Gastrocnemius medialis (tissue), 4 donors: ENCODE results near the gene PWWP2B. TPM values are rescaled to one million over a fixed set of nuclear protein-coding genes. Genes with fewer than 3 reads are reported as not detected.

Source experiments
- ATAC-seq, 2 donors: fragments of 150-250 bp; one replicate each; pipeline ENCODE4 v1.9.1; 2016
- DNase-seq, 2 donors: peaks; one replicate each; pipeline ENCODE4 v3.0.0-alpha.2; 2019
- H3K27ac ChIP-seq, 4 donors: fragments of 200-600 bp; sonication (generic); 1 replicate in 1 of 4; 2 replicates in 3 of 4; pipeline ENCODE4 v1.5.1; 2016 to 2018; ENCODE audit warnings: mild to moderate bottlenecking in 2 of 4, moderate library complexity in 1 of 4
- H3K27me3 ChIP-seq, 3 donors: fragments of 200-600 bp; sonication (generic) in 2 of 3; 1 replicate in 1 of 3; 2 replicates in 2 of 3; pipeline versions ENCODE4 v1.5.1 to v1.6.0; 2016 to 2019; ENCODE audit warnings: mild to moderate bottlenecking in 1 of 3, moderate library complexity in 1 of 3
- H3K36me3 ChIP-seq, 2 donors: fragments of 200-600 bp; sonication (generic) in 1 of 2; one replicate each; pipeline ENCODE4 v1.5.1; 2017 to 2018
- H3K4me1 ChIP-seq, 2 donors: fragments of 200-600 bp; sonication (generic) in 1 of 2; one replicate each; pipeline ENCODE4 v1.5.1; 2016 to 2017; ENCODE audit warnings: mild to moderate bottlenecking in 2 of 2
- H3K4me3 ChIP-seq, 4 donors: fragments of 200-600 bp; sonication (generic) in 3 of 4; 1 replicate in 1 of 4; 2 replicates in 3 of 4; pipeline ENCODE4 v1.5.1; 2016 to 2019; ENCODE audit warnings: mild to moderate bottlenecking in 2 of 4
- H3K9me3 ChIP-seq, 3 donors: fragments of 200-600 bp; sonication (generic) in 2 of 3; 1 replicate in 1 of 3; 2 replicates in 2 of 3; pipeline ENCODE4 v1.5.1; 2016 to 2019
- POLR2A ChIP-seq, 2 donors: fragments of 450-650 bp; IDR thresholded peaks; one replicate each; pipeline ENCODE4 v1.6.1; 2017; ENCODE audit warnings: antibody characterized with exemption in 2 of 2, mild to moderate bottlenecking in 2 of 2, moderate library complexity in 2 of 2
- in situ Hi-C, 4 donors: fragments of 200-750 bp; cut with MboI; loops; one replicate each; pipeline versions ENCODE4 v1.15.0 to v1.8.0; 2017; ENCODE audit warnings: low sequenced_read_pairs in 4 of 4
- intact Hi-C: fragments of 100-400 bp; cut with DNase I; formaldehyde crosslinking; loops from one replicate; pipeline ENCODE4 v1.15.1; 2023; ENCODE audit warnings: low total_unique reads
- total RNA-seq, 4 donors: library from RNA; depleted of rRNA; stranded (reverse); fragments of >200 nt; gene quantifications; one replicate each; pipeline versions ENCODE4 v1.1.0 to v1.2.3, GENCODE V29; 2016
- TF ChIP-seq, protein P1 (sequence below), 5 experiments: fragments of 450-650 bp in 3 of 5; fragments of 200-600 bp in 2 of 5; sonication (generic) in 2 of 5; IDR thresholded peaks in 4 of 5; conservative IDR thresholded peaks in 1 of 5; 1 replicate in 4 of 5; 2 replicates in 1 of 5; pipeline ENCODE4 v1.5.1; 2016 to 2019; ENCODE audit warnings: antibody characterized with exemption in 5 of 5, mild to moderate bottlenecking in 3 of 5, moderate library complexity in 3 of 5

Gene PWWP2B
- total RNA-seq, 4 donors from 2014 or later: 22.7 to 30.9 (median 24.4) TPM

DNA sequence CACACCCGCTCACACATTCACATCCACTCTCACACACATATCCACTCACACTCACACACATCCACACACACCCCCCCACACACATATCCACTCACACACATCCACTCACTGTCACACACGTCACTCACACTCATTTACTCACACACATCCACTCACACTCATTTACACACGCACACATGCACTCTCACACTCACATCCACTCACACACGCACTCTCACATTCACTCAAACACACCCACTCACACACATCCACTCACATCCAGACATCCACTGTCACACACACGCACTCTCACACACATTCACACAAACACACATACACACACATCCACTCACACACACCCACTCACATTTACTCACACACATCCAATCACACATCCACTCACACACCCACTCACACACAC, 18.3 kb downstream of the PWWP2B start:
- Histone ChIP-seq H3K9me3 (no peaks in the 10 kb centered on the region), H3K27me3 (no peaks in the 10 kb centered on the region), H3K4me3 (no peak overlapping the region), H3K36me3 (no peaks in the 10 kb centered on the region), H3K27ac (no peak overlapping the region), H3K4me1 (peaks cover 29 to 42% of the 10 kb centered on the region in 2 donors)
- ATAC-seq (no peak), DNase-seq (no peak)
- TF ChIP-seq POLR2A (IDR thresholded peaks at IDR 0.05): no peak
- TF ChIP-seq, protein P1, sequence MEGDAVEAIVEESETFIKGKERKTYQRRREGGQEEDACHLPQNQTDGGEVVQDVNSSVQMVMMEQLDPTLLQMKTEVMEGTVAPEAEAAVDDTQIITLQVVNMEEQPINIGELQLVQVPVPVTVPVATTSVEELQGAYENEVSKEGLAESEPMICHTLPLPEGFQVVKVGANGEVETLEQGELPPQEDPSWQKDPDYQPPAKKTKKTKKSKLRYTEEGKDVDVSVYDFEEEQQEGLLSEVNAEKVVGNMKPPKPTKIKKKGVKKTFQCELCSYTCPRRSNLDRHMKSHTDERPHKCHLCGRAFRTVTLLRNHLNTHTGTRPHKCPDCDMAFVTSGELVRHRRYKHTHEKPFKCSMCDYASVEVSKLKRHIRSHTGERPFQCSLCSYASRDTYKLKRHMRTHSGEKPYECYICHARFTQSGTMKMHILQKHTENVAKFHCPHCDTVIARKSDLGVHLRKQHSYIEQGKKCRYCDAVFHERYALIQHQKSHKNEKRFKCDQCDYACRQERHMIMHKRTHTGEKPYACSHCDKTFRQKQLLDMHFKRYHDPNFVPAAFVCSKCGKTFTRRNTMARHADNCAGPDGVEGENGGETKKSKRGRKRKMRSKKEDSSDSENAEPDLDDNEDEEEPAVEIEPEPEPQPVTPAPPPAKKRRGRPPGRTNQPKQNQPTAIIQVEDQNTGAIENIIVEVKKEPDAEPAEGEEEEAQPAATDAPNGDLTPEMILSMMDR (IDR thresholded peaks at IDR 0.05 in 4 of 5, conservative IDR thresholded peaks at IDR 0.05 in 1 of 5): no peak
- in situ Hi-C loops (no loop called here), intact Hi-C loops (loop anchor here (2.0 kb wide), 1 partner anchor 48 kb away; no protein-coding TSS in a partner anchor)

DNA sequence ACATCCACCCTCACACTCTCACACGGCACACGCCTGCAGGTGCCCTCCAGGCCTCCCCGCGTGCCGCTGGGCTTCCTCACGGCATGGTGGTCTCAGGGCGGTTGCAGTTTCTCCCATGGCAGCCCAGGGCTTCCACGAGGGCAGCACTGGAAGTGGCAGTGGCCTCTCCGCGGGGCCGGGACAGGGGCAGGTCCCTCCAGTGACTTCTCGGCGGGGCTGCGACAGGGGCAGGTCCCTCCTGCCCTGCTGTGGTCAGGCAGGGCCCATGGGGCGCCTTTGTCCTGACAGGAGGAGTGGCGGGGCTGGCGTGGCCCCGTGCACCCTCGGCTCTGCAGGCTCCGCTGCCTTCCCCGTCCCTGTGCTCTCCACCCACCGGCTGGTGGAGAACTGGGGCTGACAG, 19.0 kb downstream of the PWWP2B start:
- no peak for ATAC-seq
- H3K27me3 ChIP-seq: no peaks in the 10 kb centered on the region
- H3K9me3 ChIP-seq: no peaks in the 10 kb centered on the region
- peaks cover 36 to 49% of the 10 kb centered on the region in 2 donors for H3K4me1 ChIP-seq
- H3K27ac ChIP-seq: no peak overlapping the region
- TF ChIP-seq, protein P1 (IDR thresholded peaks at IDR 0.05 in 4 of 5, conservative IDR thresholded peaks at IDR 0.05 in 1 of 5): no peak
- no peak for TF ChIP-seq POLR2A (IDR thresholded peaks at IDR 0.05)
- H3K36me3 ChIP-seq: no peaks in the 10 kb centered on the region
- H3K4me3 ChIP-seq: no peak overlapping the region
- no peak for DNase-seq
- intact Hi-C loops (loop anchor here (2.0 kb wide), 1 partner anchor 49 kb away; no protein-coding TSS in a partner anchor), in situ Hi-C loops (no loop called here)

DNA sequence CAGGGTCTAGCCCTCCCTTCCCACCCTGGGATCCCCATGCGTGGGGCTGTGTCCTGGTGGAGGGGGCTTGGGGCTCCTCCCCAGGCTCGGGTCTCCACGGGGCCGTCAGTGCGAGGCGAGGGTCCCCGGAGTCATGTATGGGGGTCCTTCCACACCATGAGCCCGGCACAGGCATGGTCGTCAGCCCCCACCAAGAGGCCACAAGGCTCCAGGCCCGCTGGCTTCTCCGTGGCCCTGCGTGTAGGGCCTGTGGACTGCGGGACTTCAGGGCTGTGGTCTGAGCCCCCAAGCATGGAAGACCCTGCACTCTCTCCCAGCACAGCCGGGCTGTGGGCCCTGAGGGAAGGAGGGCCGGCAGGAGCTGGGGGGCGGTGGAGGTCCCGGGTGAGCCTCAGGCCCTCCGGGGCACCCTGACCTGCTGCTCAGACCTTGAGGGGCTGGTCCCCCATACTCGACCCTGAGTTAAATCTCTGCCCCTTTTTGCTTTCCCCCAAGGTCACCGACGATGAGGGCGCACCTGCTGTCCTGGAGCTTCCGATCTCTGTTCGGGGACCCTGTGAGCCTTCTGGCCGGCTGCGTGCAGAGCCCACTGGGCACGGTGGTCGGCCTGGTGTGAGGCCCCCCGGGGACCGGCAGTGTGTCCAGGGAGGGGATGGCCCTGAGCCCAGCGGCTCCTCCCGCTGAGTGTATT, 19.7 kb downstream of the PWWP2B start:
- intact Hi-C loops: no loop called here
- H3K27ac ChIP-seq: peak overlapping the region in 1 of 4 donors; percentile 7
- no peak overlapping the region for H3K4me3 ChIP-seq
- no peaks in the 10 kb centered on the region for H3K9me3 ChIP-seq
- DNase-seq (no peak), ATAC-seq (no peak)
- H3K36me3 ChIP-seq: no peaks in the 10 kb centered on the region
- no peak for TF ChIP-seq POLR2A (IDR thresholded peaks at IDR 0.05)
- TF ChIP-seq, protein P1 (IDR thresholded peaks at IDR 0.05 in 4 of 5, conservative IDR thresholded peaks at IDR 0.05 in 1 of 5): no peak
- H3K27me3 ChIP-seq: no peaks in the 10 kb centered on the region
- H3K4me1 ChIP-seq: peaks cover 43 to 52% of the 10 kb centered on the region in 2 donors
- in situ Hi-C loops: no loop called here

DNA sequence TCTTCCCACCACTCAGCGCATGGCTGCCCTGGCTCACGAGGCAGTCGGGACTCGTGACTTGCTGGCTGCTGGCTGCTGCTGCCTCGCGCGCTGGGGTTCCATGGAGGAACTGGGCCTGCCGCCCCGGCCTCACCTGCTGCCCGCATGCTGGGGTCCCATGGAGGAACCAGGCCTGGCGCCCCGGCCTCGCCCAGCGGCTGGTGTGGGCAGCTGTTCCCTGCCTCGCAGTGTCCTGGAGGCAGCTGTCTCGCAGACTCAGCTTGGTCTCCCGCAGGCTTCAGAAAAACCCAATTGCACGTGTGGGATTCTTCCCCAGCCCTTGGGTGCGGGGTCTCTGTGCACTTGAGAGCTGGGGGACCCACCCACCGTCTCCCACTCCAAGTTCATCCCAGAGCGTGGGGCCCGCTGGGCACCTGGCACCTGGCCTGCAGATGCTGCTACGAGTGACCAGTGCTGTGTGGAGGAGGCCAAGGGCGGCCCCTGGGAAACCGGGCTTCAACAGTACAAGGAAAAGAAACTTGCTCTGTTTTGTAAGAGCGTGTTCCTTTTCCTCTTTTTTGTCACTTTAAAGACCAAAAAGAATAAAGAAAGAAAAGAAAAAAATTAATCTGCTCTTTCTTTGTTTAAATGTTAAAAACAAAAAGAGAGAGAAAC, 20.4 kb downstream of the PWWP2B start:
- no peaks in the 10 kb centered on the region for H3K36me3 ChIP-seq
- H3K4me1 ChIP-seq: peaks cover 43 to 59% of the 10 kb centered on the region in 2 donors
- no peaks in the 10 kb centered on the region for H3K27me3 ChIP-seq
- no peak overlapping the region for H3K4me3 ChIP-seq
- intact Hi-C loops: no loop called here
- H3K27ac ChIP-seq: peak overlapping the region in 3 of 4 donors; percentile 7 to 47 (median 19)
- in situ Hi-C loops: no loop called here
- ATAC-seq (no peak), DNase-seq (no peak)
- H3K9me3 ChIP-seq: no peaks in the 10 kb centered on the region
- TF ChIP-seq, protein P1 (IDR thresholded peaks at IDR 0.05 in 4 of 5, conservative IDR thresholded peaks at IDR 0.05 in 1 of 5): no peak
- TF ChIP-seq POLR2A (IDR thresholded peaks at IDR 0.05): no peak
